OCI-LY1 (cell line): ENCODE data around the gene KCNA3.

Experiments
- H2AFZ ChIP-seq: fragments of 200-600 bp; sonication (generic), shearing (Covaris generic); 2 replicates; pipeline ENCODE4 v1.6.0; 2014; ENCODE audit warnings: antibody characterized with exemption, mild to moderate bottlenecking, low read length
- H3F3A ChIP-seq: fragments of 200-600 bp; sonication (generic), shearing (Covaris generic); 2 replicates; pipeline ENCODE4 v1.6.0; 2014; ENCODE audit warnings: mild to moderate bottlenecking, antibody characterized with exemption, low read length, moderate library complexity; ENCODE audit not compliant: insufficient read depth
- H3K27ac ChIP-seq: fragments of 200-600 bp; sonication (generic); 2 replicates; pipeline ENCODE4 v1.5.1; 2014; ENCODE audit warnings: low read length, mixed run types, mild to moderate bottlenecking, low read depth; ENCODE audit not compliant: poor library complexity, severe bottlenecking
- H3K27me3 ChIP-seq: fragments of 200-600 bp; sonication (generic); 2 replicates; pipeline ENCODE4 v1.6.0; 2014; ENCODE audit warnings: antibody characterized with exemption, mild to moderate bottlenecking, low read length, moderate library complexity; ENCODE audit not compliant: insufficient read depth
- H3K36me3 ChIP-seq: fragments of 200-600 bp; sonication (generic); 2 replicates; pipeline ENCODE4 v1.6.1; 2014; ENCODE audit warnings: mild to moderate bottlenecking, antibody characterized with exemption, low read length, moderate library complexity, mixed read lengths; ENCODE audit not compliant: insufficient read depth
- H3K4me1 ChIP-seq: fragments of 200-600 bp; sonication (generic); 2 replicates; pipeline ENCODE4 v1.5.1; 2014; ENCODE audit warnings: mild to moderate bottlenecking, low read length, moderate library complexity; ENCODE audit not compliant: insufficient read depth, severe bottlenecking
- H3K4me2 ChIP-seq: fragments of 200-600 bp; sonication (generic), shearing (Covaris generic); 2 replicates; pipeline ENCODE4 v1.6.1; 2014; ENCODE audit warnings: low read length
- H3K4me3 ChIP-seq: fragments of 200-600 bp; sonication (generic); 2 replicates; pipeline ENCODE4 v1.5.1; 2014; ENCODE audit warnings: low read length, low read depth, mild to moderate bottlenecking, mixed read lengths; ENCODE audit not compliant: poor library complexity, severe bottlenecking
- H3K79me2 ChIP-seq: fragments of 200-600 bp; shearing (Covaris generic); 2 replicates; pipeline ENCODE4 v1.6.1; 2016; ENCODE audit warnings: mixed run types, low read length, mixed read lengths; ENCODE audit not compliant: insufficient read depth
- H3K9ac ChIP-seq: fragments of 200-600 bp; sonication (generic), shearing (Covaris generic); 2 replicates; pipeline ENCODE4 v1.6.1; 2014; ENCODE audit warnings: mild to moderate bottlenecking, low read length, mixed read lengths
- H3K9me2 ChIP-seq: fragments of 200-600 bp; sonication (generic), shearing (Covaris generic); 2 replicates; pipeline ENCODE4 v1.6.1; 2014; ENCODE audit warnings: low read depth, mild to moderate bottlenecking, low read length, mixed read lengths
- H3K9me3 ChIP-seq: fragments of 200-600 bp; shearing (Covaris generic); 2 replicates; pipeline ENCODE4 v1.6.1; 2014; ENCODE audit warnings: low read length, mixed read lengths
- H4K20me1 ChIP-seq: fragments of 200-600 bp; sonication (generic), shearing (Covaris generic); 2 replicates; pipeline ENCODE4 v1.6.0; 2016; ENCODE audit warnings: mild to moderate bottlenecking, low read length; ENCODE audit not compliant: insufficient read depth
- CTCF ChIP-seq: fragments of 200-600 bp; sonication (generic), shearing (Covaris generic); IDR thresholded peaks from 2 replicates; pipeline ENCODE4 v1.5.1; 2017; ENCODE audit warnings: mild to moderate bottlenecking, antibody characterized with exemption, low read length, moderate library complexity, mixed read lengths
- EZH2 ChIP-seq: fragments of 200-600 bp; sonication (generic), shearing (Covaris generic); IDR thresholded peaks from 2 replicates; pipeline ENCODE4 v1.8.0; 2017; ENCODE audit warnings: borderline replicate concordance, mixed run types, mild to moderate bottlenecking, antibody characterized with exemption, low read length, moderate library complexity, mixed read lengths

KCNA3 gene

GRCh38 chr1:110680036-110680735, 5.4 kb upstream of the KCNA3 start:
- Histone ChIP-seq H3K9me3 (no peaks in the 10 kb centered on the region), H3K9ac (no peak overlapping the region), H3K79me2 (no peaks in the 10 kb centered on the region), H4K20me1 (no peaks in the 10 kb centered on the region), H3K27me3 (no peaks in the 10 kb centered on the region), H3K4me3 (no peak overlapping the region), H3K4me1 (no peaks in the 10 kb centered on the region), H2AFZ (no peak overlapping the region), H3K27ac (no peak overlapping the region), H3K9me2 (no peaks in the 10 kb centered on the region), H3K36me3 (no peaks in the 10 kb centered on the region), H3K4me2 (no peak overlapping the region), H3F3A (no peaks in the 10 kb centered on the region)
- TF ChIP-seq EZH2: no peak
- TF ChIP-seq CTCF: no peak

GRCh38 chr1:110677526-110677925, 2.8 kb upstream of the KCNA3 start:
- Histone ChIP-seq H3K36me3 (no peaks in the 10 kb centered on the region), H3K27me3 (no peaks in the 10 kb centered on the region), H3K9ac (no peak overlapping the region), H3K4me1 (peaks cover 18% of the 10 kb centered on the region), H3K9me2 (no peaks in the 10 kb centered on the region), H3K4me2 (no peak overlapping the region), H3K79me2 (no peaks in the 10 kb centered on the region), H3K9me3 (no peaks in the 10 kb centered on the region), H3F3A (no peaks in the 10 kb centered on the region), H3K27ac (no peak overlapping the region), H3K4me3 (no peak overlapping the region), H4K20me1 (no peaks in the 10 kb centered on the region), H2AFZ (no peak overlapping the region)
- TF ChIP-seq CTCF (no peak), EZH2 (no peak)

GRCh38 chr1:110676970-110677369, 2.2 kb upstream of the KCNA3 start:
- H3K9me3 ChIP-seq: no peaks in the 10 kb centered on the region
- H3K4me1 ChIP-seq: peaks cover 23% of the 10 kb centered on the region
- H3K4me2 ChIP-seq: no peak overlapping the region
- no peaks in the 10 kb centered on the region for H3K36me3 ChIP-seq
- no peaks in the 10 kb centered on the region for H3F3A ChIP-seq
- no peak for TF ChIP-seq EZH2
- no peak for TF ChIP-seq CTCF
- H4K20me1 ChIP-seq: no peaks in the 10 kb centered on the region
- no peaks in the 10 kb centered on the region for H3K27me3 ChIP-seq
- no peak overlapping the region for H2AFZ ChIP-seq
- H3K27ac ChIP-seq: no peak overlapping the region
- H3K9me2 ChIP-seq: no peaks in the 10 kb centered on the region
- H3K79me2 ChIP-seq: 0 out of 2 replicates have a peak, but pooled peaks cover 2% of the 10 kb centered on the region
- H3K4me3 ChIP-seq: no peak overlapping the region
- no peak overlapping the region for H3K9ac ChIP-seq
